HG03175 (cell line): ENCODE data around the gene DTX2.
A peak's percentile ranks its signal among the peaks of the same experiment; 100 is the strongest.
"Not testable (repeated sequence)": the region's sequence is repeated elsewhere in the genome, so short reads cannot be mapped to it uniquely, and the experiment has no call there.

Experiments used
- ATAC-seq: cut with Tn5 transposase; IDR thresholded peaks from one replicate; pipeline ENCODE4 v1.9.1; 2021; ENCODE audit warnings: mild to moderate bottlenecking, moderate library complexity; ENCODE audit not compliant: unreplicated experiment

The DTX2 gene

DNA sequence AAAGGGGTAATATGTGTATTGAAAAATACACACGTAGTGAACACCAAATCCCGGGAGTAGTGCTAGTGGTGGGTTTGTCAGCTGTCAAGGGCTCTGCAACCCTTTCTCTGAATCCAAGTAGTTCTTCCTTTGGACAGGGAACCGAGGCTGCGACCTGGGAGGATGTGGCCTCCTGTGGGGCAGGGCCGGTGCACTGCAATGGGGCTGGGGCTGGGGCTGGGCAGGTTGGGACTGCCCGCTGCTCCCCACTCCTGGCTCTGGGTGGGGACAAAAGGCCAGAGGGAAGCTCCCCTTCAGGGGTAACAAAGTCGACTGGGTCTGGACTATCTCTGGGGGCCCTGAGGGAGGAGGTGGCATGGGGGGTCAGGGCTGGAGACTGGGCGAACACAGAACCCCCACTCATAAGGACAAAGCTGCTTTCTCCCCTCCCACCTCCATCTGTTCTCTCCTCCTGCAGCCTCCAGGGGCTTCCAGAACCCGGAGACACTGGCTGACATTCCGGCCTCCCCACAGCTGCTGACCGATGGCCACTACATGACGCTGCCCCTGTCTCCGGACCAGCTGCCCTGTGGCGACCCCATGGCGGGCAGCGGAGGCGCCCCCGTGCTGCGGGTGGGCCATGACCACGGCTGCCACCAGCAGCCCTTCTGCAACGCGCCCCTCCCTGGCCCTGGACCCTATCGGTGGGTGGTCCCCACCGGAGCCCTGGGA is 49.8 kb downstream of the DTX2 start:
- not testable (repeated sequence) for ATAC-seq

DNA sequence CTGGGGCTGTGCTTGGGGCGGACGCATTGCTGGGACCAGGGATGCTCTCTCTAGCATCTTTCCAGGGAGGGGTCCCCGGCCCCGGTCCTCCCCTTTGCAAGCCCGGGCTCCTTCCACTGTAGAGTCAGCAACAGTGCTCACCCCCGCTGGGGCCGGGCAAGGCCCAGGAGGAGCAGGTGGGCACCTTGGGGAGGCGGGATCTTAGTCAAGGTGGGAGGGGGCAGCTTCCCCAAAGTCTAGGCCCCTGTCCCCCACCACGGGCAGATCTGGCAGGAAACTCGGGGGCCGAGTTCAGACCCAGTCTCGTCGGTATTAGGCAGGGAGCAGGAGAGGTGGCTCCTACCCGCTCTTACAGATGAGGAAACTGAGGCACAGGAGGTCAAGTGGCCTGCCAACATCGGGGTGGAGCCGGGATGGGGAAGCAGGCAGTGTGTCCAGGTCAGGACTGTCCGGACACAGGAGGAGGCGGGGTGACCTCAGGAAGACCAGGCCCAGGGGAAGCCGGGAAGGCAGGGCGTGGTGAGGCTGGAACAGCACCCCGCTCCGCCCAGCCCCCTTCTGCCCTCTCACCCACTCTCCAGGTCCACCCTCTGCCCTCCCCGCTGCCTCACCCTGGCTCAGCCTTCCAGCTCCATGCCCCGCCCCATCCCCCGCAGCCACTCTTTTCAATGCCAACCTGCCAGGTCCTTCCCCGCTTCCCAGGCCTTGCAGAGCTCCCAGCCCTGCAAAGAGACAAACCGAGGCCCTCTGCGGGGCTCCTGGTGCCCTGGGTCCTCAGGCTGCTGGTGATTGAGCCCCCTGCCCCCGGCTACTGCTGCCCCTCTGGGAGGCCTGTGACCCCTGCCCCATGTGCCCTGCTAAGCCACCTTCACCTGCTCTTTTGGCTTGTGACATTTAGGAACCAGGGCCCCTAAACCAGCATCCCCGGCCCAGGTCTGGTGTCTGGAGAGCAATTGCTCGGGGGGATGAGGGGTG is 50.7 kb downstream of the DTX2 start:
- not testable (repeated sequence) for ATAC-seq

DNA sequence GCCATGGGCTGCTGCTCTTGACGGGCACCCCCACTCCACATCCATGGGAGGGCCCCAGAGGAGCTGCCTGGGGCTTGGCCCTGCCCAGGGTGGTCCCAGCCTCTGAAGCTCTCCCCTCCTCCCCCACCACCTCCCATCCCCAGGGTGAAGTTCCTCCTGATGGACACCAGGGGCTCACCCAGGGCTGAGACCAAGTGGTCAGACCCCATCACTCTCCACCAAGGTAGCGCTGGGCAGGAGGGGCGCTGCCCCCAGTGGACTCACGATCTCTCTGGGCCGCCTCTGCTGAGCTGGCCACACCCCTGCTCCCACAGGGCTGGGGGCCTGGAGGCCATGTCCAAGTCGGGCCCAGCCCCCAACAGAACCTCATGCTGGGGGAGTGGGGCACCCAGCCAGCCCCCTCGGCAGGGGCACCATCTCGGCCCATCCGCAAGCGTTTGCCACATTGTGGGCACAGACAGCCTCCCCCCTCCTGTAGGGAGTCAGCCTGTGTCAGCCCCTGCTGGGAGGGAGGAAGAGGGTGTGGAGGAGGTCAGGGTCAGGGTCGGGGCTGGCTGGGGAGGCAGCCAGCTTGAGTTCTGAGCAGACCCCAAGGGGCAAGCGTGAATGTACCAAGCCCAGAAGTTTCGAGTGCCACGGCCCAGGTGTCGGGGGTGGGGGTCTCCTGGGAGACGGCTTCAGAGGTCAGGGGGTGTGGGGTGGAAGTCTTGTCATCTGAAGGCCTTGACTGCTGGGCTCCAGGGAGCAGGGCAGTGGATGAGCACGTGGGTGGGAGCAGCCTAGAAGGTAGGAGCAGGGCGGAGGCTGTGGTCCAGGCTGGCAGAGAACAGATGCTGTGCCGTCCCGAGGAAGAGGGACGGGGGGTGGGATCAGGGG is 51.7 kb downstream of the DTX2 start:
- ATAC-seq, result no peak

DNA sequence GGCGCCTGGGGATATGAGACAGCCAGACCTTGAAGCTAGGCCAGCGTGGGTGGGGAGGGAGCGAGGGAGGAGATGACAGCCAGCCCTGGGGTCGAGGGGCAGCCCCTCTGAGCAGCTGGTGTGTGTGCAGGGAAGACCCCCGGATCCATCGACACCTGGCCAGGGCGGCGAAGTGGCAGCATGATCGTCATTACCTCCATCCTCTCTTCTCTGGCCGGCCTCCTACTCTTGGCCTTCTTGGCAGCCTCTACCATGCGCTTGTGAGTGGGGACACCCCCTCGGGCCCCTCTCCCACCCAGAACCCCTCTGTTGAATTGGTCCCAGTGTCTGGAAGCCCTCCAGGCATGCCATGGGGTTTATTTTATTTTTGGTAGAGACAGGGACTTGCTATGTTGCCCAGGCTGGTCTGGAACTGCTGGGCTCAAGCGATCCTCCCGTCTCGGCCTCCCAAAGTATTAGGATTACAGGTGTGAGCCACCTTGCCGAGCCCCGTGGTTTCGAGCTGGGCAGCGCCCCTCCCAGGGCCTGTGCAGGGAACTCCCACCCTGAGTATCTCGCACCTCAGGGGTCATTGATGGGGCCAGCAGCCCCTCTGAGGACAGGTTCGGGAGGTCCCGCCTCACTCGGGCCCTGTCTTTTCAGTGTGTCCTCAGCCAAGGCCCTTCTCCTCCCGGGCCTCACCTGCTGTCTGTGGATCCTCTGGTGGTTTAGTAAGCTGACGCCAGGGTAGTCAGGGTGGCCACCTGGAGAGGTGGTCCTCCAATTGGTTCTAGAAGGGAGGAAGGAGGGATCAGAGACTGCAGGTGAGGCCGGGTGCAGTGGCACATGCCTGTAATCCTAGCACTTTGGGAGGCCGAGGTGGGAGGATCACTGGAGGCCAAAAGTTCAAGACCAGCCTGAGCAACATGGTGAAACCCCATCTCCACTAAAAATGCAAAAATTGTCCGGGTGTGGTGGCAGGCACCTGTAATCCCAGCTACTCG is 52.6 kb downstream of the DTX2 start:
- no peak for ATAC-seq

DNA sequence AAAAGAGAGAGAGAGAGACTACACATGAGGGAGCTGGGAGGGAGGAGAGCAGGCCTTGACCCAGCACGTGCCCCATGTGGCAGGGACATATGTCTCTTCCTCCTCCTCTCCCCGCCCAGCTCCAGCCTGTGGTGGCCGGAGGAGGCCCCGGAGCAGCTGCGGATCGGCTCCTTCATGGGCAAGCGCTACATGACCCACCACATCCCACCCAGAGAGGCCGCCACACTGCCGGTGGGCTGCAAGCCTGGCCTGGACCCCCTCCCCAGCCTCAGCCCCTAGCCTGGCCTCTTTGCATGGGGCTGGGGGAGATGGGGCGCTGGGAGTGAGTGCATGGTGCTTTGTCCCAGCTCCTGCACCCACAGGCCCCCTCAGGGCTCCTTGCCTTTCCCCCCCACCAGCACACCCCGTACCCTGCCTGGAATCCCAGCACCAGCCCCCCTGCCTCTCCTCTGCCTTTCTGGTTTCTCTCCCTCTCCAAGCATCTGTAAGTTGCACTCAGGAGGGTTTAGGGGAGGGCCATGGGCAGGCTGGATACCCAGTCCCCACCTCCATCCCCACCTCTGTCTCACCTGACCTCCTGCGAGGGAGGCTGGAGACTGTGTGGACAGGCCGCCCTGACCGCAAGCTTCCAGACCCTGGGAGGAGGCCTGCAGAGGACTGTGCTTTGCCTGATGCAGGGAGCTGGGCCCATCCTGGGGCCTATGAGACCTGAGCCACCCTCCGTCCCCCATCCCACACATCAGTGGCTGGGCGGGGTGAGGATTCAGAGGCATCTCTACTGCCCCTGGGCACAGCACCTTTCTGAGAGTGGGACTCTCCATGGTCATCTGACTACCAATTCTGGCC is 53.6 kb downstream of the DTX2 start:
- no peak for ATAC-seq

DNA sequence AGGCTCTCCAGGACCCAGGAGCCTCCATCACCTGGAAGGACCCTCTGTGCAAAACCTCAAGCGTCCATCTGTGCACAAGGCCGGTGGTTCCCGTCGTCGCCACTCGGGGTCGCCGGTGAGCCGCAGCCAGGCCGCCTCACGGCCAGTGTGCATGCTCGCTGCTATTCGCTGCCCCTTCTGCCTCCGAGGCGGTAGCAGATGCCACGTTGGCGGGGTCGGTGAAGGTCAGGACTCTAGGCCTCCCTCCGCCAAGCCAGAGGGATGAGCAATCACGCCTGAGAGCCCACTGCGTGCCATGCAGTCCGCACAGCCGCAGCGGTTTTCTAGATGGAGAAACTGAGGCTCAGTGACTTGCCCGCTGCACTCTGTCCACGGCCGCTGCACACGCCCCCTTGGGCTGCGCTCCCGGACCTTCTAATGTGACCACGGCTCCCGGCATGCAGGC is 54.5 kb downstream of the DTX2 start:
- no peak for ATAC-seq

DNA sequence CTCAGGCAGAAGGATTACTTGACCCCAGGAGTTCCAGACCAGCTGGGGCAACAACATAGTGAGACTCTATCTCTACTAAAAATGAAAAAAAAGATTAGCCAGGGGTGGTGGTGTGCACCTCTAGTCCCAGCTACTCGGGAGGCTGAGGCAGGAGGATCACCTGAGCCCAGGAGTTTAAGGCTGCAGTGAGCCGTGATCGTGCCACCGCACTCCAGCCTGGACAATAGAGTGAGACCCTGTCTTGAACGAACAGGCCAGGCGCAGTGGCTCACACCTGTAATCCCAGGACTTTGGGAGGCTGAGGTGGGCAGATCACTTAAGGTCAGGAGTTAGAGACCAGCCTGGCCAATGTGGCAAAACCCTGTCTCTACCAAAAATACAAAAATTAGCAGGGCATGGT is 55.4 kb downstream of the DTX2 start:
- not testable (repeated sequence) for ATAC-seq

DNA sequence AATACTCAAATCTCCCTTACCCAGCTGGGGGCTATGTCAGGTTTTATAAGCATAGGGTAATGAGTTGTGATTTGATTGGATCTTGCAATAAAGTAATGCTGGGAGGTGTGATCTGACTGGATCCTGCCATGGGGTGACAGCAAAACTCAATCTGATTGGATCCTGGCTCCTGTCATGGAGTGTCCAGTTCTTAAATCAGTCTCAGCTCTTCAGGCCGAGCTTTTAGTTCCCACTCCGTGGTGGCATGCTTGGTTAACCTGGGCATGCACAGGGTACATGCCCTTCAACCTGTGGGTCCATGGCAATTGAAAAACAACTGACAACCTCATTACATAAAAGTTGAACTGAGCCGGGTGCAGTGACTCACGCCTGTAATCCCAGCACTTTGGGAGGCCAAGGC is 64.7 kb downstream of the DTX2 start:
- ATAC-seq, result not testable (repeated sequence)

DNA sequence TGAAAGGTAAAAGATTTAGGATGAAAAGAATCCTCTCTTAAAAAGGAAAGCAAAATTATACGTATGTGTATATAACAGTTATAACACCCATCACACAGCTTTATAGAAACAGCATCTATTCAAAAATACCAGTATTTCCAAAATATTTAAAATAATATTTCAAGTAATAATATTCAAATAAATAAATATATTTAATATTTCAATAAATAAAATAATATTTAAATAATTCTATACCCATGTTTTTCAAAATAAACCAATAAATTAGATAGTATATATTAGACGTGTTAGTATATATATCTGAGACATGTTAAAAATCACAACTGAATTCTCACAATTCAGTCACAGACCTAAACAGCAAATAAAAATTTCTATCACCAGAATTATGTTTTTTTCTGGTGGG is 70.1 kb downstream of the DTX2 start:
- ATAC-seq, result not testable (repeated sequence)

DNA sequence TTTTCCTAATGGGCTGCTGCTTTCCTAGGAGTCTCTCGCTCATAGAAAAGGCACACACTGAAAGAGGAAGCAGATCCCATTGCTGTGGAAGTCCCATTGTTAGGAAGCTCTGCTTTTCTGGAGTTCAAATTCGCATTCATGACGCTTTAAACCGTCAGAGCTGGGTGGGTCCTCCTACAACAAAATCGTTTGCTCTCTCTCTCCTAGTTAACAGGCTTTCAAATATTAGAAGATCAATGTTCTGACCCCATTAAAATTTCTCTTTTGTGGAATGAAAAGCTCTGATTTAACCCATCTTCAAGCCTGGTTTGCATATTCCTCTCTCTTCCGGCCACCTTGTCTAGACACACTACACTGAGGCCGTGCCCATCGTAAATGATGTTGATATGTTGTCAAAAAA is 81.7 kb downstream of the DTX2 start, which contains the start of gene SPDYE16:
Gene SPDYE16 (minus strand): TSS at position 101 of the 400 bp plus-strand sequence. CDS start 1,838 bp downstream, outside the sequence.
- ATAC-seq, result not testable (repeated sequence)

DNA sequence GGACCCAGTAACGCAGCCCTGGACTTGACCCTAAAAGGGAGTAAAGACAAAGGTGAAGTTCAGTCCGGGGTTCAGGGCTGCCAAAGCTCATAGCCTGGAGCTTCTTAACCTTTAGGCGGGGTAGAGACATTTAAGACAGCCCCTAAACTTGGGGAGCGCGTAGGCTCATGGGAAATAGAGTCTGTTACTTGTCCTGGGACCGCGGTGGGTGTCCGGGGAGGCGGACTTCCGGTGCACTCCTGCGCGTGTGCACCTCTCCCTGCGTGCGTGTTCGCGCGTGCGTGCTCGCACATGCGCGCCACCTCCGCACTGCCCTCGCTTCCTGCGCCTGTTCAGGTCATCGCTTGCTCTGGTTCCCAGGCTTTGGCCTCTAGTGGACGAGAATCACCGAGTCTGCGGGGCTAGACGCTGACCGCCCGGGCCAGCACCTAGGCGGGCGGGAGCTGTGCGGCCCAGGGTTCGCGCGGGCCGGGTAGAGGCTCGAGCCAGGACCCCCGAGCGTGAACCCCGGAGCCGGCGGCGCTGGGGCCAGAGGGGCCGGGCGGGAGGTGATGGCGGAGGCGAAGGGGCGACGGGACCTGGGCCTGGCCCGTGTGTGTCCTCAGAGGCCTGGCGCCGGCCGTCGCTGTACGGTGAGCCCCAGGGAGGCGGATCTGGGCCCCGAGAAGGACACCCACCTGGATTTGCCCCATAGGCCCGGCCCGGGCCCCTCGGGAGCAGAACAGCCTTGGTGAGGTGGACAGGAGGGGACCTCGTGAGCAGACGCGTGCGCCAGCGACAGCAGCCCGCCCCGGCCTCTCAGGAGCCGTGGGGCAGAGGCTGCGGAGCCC is 87.7 kb downstream of the DTX2 start:
- ATAC-seq, result peak; percentile 99

DNA sequence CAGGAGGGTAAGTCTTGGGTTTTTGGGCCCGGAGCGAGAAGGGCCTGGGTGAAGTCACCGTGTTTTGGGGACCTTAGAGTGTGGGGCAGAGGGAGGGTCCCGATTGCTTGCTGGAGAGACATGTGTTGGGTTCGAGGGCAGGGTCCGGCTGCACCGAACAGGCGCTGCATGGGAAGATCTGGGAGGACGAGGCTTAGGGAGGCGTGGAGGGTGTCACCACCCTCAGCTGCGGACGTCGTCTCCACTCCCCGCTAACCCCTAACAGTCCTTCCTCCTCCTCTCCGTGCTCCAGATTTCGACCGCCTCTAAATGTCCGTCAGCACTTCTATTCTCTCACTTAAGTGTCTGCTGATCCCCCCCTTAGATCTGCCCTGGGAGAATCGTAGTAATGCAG is 88.3 kb downstream of the DTX2 start:
- not testable (repeated sequence) for ATAC-seq

DNA sequence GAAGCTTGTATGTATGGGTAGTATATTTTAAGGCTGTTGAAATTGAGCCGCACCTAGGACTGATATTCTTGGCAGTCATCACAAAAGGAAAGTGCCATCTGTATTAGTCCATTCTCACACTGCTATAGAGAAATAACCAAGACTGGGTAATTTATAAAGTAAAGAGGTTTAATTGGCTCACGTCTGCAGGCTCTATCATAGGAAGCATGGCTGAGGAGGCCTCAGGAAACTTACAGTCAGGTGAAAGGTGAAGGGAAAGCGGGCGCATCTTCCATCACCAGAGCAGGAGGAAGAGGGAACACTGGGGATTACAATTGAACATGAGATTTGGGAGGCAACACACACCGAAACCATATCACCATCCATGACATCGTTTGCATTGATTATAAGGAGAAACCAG is 90.5 kb downstream of the DTX2 start:
- not testable (repeated sequence) for ATAC-seq
